ENCODE measurements around the gene GAB3.
"Not testable (repeated sequence)": the region's sequence is repeated elsewhere in the genome, so short reads cannot be mapped to it uniquely, and the experiment has no call there.

GAB3 gene

DNA sequence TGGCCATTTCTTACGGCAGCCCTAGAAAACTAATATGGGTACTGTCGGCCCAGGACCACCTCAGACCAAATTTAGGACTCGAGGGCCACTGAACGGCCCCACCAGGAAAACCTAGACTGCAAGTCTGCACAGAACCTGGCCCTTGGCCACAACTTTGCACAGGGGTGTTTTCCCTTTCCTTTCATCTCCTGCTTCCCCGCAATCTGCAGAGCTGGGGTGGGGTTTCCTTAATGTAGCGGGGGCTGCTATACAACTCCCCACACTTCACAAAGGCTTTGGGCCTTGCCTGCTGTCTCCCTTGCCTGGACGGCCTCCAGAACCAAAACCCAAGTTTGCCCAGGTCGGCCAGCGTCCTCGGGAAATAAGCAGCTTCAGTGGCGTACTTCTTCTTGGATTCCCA lies 119.9 kb downstream of the GAB3 start:
- H3K9ac ChIP-seq (ENCODE audit: low read length); H3K4me3 ChIP-seq (ENCODE audit: insufficient read depth, low read length, poor library complexity, severe bottlenecking); H4K20me1 ChIP-seq (ENCODE audit: low read depth, low read length); H2AFZ ChIP-seq (ENCODE audit: low read depth, low read length, severe bottlenecking); H3F3A ChIP-seq (ENCODE audit: insufficient read depth); H3K27me3 ChIP-seq (ENCODE audit: low read length); H3K9me2 ChIP-seq (replicated peaks; ENCODE audit: insufficient read depth, low read length); H3K79me2 ChIP-seq (ENCODE audit: insufficient read depth, low read length); H3K4me2 ChIP-seq (ENCODE audit: low read depth, low read length, poor library complexity, severe bottlenecking); H3K9me3 ChIP-seq (ENCODE audit: insufficient read depth, low read length); H3K36me3 ChIP-seq (ENCODE audit: low read length); H3K27ac ChIP-seq (ENCODE audit: low read depth, low read length): not testable (repeated sequence)

DNA sequence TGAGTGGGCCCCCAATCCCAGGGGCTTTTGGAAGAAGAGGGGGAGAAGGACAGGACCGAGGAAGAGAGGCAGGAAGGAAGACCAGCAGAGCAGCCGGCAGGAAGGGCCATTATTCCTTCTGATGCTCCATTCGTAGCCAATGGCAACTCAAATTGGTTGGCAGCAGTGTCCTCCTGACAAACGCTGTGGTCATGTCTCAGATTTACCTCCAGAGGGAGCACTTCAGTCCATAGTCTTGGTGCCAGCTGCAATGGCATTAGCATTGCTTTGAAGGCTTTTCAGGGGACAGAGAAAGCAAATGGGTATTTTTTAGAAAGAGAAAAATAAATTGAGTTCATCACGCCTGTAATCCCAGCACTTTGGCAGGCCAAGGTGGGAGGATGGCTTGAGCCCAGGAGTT lies 121.9 kb downstream of the GAB3 start:
- not testable (repeated sequence) for H3K27ac ChIP-seq (ENCODE audit: low read depth, low read length); H3K36me3 ChIP-seq (ENCODE audit: low read length); H3K4me2 ChIP-seq (ENCODE audit: low read depth, low read length, poor library complexity, severe bottlenecking); H3K79me2 ChIP-seq (ENCODE audit: insufficient read depth, low read length); H4K20me1 ChIP-seq (ENCODE audit: low read depth, low read length); H3K9me2 ChIP-seq (replicated peaks; ENCODE audit: insufficient read depth, low read length); H3K4me3 ChIP-seq (ENCODE audit: insufficient read depth, low read length, poor library complexity, severe bottlenecking); H3K9me3 ChIP-seq (ENCODE audit: insufficient read depth, low read length); H3K27me3 ChIP-seq (ENCODE audit: low read length); H2AFZ ChIP-seq (ENCODE audit: low read depth, low read length, severe bottlenecking); H3K9ac ChIP-seq (ENCODE audit: low read length); H3F3A ChIP-seq (ENCODE audit: insufficient read depth)

All from SU-DHL-6 (cell line).